ENCODE results near the gene KHDC4. TPM values are rescaled to one million over a fixed set of nuclear protein-coding genes. Genes with fewer than 3 reads are reported as not detected.
A peak's percentile ranks its signal among the peaks of the same experiment; 100 is the strongest.

Gene KHDC4
- total and polyA plus RNA-seq, 2 of the 13 experiments (the other 11 are each of a cell fraction or from before 2014, with no cell fraction given): 33.5 to 92.0 TPM

DNA sequence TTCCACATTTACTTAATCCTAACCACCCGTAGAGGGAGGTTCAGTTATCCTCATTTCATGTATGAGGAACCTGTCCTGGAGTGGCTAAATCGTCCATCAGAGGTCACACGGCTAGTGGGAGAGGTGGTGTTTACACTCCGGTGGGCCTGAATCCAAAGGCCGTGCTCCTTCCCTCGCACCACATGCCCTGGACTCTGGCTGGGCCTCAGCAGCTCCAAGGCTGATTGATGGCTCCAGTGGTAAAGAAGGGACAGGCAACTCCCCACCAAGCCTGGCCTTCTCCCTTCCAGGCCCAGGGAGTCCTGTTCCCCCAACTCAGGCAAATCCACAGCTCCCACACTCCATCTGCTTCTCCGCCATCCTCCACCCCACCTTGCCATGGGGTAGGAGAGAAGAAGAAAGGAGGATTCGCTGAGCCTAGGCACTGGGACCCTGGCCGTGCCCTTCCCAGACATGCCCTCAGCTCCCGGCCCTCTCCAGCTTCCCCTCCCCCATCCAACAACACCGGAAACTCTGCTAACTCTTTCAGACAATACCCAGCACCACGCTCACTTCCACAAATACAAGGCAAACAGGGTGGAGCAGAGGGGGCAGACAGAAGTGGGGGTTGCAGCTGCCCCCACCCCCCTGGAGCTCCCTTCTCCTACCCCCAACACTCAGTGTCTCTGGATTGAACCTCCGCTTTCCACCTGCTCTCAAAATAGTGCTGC is 33.3 kb upstream of the KHDC4 start (continued):
- TF ChIP-seq, protein P1, sequence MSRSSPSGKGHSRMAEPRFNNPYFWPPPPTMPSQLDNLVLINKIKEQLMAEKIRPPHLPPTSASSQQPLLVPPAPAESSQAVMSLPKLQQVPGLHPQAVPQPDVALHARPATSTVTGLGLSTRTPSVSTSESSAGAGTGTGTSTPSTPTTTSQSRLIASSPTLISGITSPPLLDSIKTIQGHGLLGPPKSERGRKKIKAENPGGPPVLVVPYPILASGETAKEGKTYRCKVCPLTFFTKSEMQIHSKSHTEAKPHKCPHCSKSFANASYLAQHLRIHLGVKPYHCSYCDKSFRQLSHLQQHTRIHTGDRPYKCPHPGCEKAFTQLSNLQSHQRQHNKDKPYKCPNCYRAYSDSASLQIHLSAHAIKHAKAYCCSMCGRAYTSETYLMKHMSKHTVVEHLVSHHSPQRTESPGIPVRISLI (CRISPR knock-in tag; IDR thresholded peaks at IDR 0.05; ENCODE audit: borderline replicate concordance): 0 out of 2 replicates have a peak, but pooled peaks have one; percentile 28
- TF ChIP-seq SP2 (CRISPR knock-in tag; IDR thresholded peaks at IDR 0.05) (no peak), FLYWCH1 (CRISPR knock-in tag; IDR thresholded peaks at IDR 0.05) (no peak), SKI (IDR thresholded peaks at IDR 0.05; ENCODE audit: partially characterized antibody) (no peak), ZNF879 (CRISPR knock-in tag; IDR thresholded peaks at IDR 0.05) (no peak), ZNF256 (CRISPR knock-in tag; conservative IDR thresholded peaks at IDR 0.05) (no peak; the same call in 1 of the 2 replicates), SOX13 (IDR thresholded peaks at IDR 0.05) (no peak; the same call in 1 of the 2 replicates), SOX13 (CRISPR knock-in tag; conservative IDR thresholded peaks at IDR 0.05 in 1 of 2, IDR thresholded peaks at IDR 0.05 in 1 of 2) (peak in 1 of 2 experiments; percentile 53; a peak in 2 of 4 replicates), MXD4 (CRISPR knock-in tag; IDR thresholded peaks at IDR 0.05) (peak; percentile 72), ZSCAN20 (CRISPR knock-in tag; IDR thresholded peaks at IDR 0.05; ENCODE audit: borderline replicate concordance) (no peak), ZNF674 (CRISPR knock-in tag; IDR thresholded peaks at IDR 0.05; ENCODE audit: low read depth) (no peak), KLF11 (CRISPR knock-in tag; IDR thresholded peaks at IDR 0.05) (peak; percentile 78; the same call in 1 of the 2 replicates), ADNP (CRISPR knock-in tag; IDR thresholded peaks at IDR 0.05) (no peak), MAZ (IDR thresholded peaks at IDR 0.05; ENCODE audit: borderline replicate concordance, low read depth, low read length) (no peak), MAZ (CRISPR knock-in tag; IDR thresholded peaks at IDR 0.05; ENCODE audit: low read depth) (peak; percentile 48; the same call in 1 of the 2 replicates)
- TF ChIP-seq, protein P2, sequence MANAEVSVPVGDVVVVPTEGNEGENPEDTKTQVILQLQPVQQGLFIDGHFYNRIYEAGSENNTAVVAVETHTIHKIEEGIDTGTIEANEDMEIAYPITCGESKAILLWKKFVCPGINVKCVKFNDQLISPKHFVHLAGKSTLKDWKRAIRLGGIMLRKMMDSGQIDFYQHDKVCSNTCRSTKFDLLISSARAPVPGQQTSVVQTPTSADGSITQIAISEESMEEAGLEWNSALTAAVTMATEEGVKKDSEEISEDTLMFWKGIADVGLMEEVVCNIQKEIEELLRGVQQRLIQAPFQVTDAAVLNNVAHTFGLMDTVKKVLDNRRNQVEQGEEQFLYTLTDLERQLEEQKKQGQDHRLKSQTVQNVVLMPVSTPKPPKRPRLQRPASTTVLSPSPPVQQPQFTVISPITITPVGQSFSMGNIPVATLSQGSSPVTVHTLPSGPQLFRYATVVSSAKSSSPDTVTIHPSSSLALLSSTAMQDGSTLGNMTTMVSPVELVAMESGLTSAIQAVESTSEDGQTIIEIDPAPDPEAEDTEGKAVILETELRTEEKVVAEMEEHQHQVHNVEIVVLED (CRISPR knock-in tag; IDR thresholded peaks at IDR 0.05; ENCODE audit: borderline replicate concordance): peak; percentile 32; the same call in 1 of the 2 replicates
- TF ChIP-seq, protein P3, sequence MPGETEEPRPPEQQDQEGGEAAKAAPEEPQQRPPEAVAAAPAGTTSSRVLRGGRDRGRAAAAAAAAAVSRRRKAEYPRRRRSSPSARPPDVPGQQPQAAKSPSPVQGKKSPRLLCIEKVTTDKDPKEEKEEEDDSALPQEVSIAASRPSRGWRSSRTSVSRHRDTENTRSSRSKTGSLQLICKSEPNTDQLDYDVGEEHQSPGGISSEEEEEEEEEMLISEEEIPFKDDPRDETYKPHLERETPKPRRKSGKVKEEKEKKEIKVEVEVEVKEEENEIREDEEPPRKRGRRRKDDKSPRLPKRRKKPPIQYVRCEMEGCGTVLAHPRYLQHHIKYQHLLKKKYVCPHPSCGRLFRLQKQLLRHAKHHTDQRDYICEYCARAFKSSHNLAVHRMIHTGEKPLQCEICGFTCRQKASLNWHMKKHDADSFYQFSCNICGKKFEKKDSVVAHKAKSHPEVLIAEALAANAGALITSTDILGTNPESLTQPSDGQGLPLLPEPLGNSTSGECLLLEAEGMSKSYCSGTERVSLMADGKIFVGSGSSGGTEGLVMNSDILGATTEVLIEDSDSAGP (CRISPR knock-in tag; IDR thresholded peaks at IDR 0.05; ENCODE audit: borderline replicate concordance): peak; percentile 72
- TF ChIP-seq, protein P4, sequence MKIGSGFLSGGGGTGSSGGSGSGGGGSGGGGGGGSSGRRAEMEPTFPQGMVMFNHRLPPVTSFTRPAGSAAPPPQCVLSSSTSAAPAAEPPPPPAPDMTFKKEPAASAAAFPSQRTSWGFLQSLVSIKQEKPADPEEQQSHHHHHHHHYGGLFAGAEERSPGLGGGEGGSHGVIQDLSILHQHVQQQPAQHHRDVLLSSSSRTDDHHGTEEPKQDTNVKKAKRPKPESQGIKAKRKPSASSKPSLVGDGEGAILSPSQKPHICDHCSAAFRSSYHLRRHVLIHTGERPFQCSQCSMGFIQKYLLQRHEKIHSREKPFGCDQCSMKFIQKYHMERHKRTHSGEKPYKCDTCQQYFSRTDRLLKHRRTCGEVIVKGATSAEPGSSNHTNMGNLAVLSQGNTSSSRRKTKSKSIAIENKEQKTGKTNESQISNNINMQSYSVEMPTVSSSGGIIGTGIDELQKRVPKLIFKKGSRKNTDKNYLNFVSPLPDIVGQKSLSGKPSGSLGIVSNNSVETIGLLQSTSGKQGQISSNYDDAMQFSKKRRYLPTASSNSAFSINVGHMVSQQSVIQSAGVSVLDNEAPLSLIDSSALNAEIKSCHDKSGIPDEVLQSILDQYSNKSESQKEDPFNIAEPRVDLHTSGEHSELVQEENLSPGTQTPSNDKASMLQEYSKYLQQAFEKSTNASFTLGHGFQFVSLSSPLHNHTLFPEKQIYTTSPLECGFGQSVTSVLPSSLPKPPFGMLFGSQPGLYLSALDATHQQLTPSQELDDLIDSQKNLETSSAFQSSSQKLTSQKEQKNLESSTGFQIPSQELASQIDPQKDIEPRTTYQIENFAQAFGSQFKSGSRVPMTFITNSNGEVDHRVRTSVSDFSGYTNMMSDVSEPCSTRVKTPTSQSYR (CRISPR knock-in tag; IDR thresholded peaks at IDR 0.05; ENCODE audit: borderline replicate concordance): peak; percentile 84
- TF ChIP-seq, protein P5, sequence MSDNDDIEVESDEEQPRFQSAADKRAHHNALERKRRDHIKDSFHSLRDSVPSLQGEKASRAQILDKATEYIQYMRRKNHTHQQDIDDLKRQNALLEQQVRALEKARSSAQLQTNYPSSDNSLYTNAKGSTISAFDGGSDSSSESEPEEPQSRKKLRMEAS (IDR thresholded peaks at IDR 0.05): peak; percentile 98
